Erythroblast (primary cell): ENCODE results near the gene GNB3.

Experiments used
- GATA1 ChIP-seq: IDR thresholded peaks from 2 replicates; pipeline ENCODE4 v1.6.1; 2011; ENCODE audit warnings: low read depth, mild to moderate bottlenecking, control low read depth, low read length, moderate library complexity
- POLR2A ChIP-seq: IDR thresholded peaks from 2 replicates; pipeline ENCODE4 v1.6.1; 2011; ENCODE audit warnings: mild to moderate bottlenecking, low read length

DNA sequence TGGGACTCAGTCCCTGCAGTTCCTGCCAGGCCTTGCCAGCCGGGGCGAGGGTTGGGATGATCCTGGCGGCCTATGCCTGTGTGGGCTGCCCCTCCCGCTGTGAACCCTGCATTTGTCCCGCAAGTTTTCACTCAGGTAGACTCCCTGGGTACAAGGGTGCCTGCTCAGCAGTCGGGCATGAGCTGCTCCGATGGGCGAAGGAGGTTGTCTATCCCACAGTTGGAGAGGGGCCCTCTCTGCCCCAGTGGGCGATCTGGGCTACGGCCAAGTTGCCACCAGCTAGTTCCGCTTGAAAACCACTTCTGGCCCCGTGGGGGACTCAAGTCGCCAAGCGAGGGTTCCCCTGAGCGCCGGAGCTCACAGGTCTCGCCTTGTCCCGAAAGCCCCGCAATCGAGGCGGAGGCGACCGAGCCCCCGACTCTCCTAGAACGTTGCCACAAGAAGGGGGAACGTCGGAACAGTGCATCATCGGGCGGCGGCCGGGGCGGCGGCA lies 26.2 kb downstream of the GNB3 start:
- TF ChIP-seq POLR2A (no peak), GATA1 (no peak)
